H1 (cell line): ENCODE results near the gene BGN.

Experiments
- CTCF ChIP-seq, 3 experiments: IDR thresholded peaks; 1 replicate in 2 of 3; 2 replicates in 1 of 3; pipeline versions ENCODE4 v1.5.1 to v1.6.1; 2011; ENCODE audit warnings: low read length in 3 of 3, mild to moderate bottlenecking in 3 of 3, inconsistent platforms in 2 of 3, low read depth in 1 of 3, moderate library complexity in 1 of 3; ENCODE audit not compliant: insufficient read depth in 1 of 3; ENCODE audit errors: control extremely low read depth in 1 of 3
- E2F6 ChIP-seq: IDR thresholded peaks from 2 replicates; pipeline ENCODE4 v1.6.1; 2012; ENCODE audit warnings: inconsistent platforms
- JUND ChIP-seq: IDR thresholded peaks from 2 replicates; pipeline ENCODE4 v1.6.1; 2011; ENCODE audit warnings: mild to moderate bottlenecking, improper control_type of control experiment, low read length
- RAD21 ChIP-seq, 2 experiments: IDR thresholded peaks in 1 of 2; conservative IDR thresholded peaks in 1 of 2; 2 replicates each; pipeline ENCODE4 v1.6.1; 2011; ENCODE audit warnings: low read depth in 2 of 2, low read length in 2 of 2, improper control_type of control experiment in 1 of 2, inconsistent platforms in 1 of 2, mild to moderate bottlenecking in 1 of 2, moderate library complexity in 1 of 2
- TAF1 ChIP-seq: IDR thresholded peaks from 2 replicates; pipeline ENCODE4 v1.6.1; 2011; ENCODE audit warnings: mild to moderate bottlenecking, low read depth, low read length

- no peak for TF ChIP-seq JUND
- no peak for TF ChIP-seq CTCF (IDR thresholded peaks at IDR 0.05; ENCODE audit: control extremely low read depth in 1 of 3, insufficient read depth in 1 of 3, low read depth in 1 of 3, low read length in 3 of 3)
- TF ChIP-seq RAD21 (IDR thresholded peaks at IDR 0.05 in 1 of 2, conservative IDR thresholded peaks at IDR 0.05 in 1 of 2; ENCODE audit: low read depth in 2 of 2, low read length in 2 of 2): no peak
- no peak for TF ChIP-seq TAF1
- TF ChIP-seq E2F6: peak; percentile 92
Observed at GRCh38 chrX:153474718-153475117, 20.1 kb upstream of the BGN start.
